Measurements from ENCODE around the gene PDE8A.
"Not testable (repeated sequence)": the region's sequence is repeated elsewhere in the genome, so short reads cannot be mapped to it uniquely, and the experiment has no call there.

PDE8A gene

GRCh38 chr15:85188171-85188577 lies 206.5 kb downstream of the PDE8A start:
- H3K36me3 ChIP-seq (ENCODE audit: control insufficient read depth in 1 of 2, insufficient read depth in 2 of 2, low read length in 2 of 2); H3K4me3 ChIP-seq (ENCODE audit: low read depth in 1 of 2, low read length in 2 of 2); H3K27me3 ChIP-seq (ENCODE audit: low read depth, low read length); H3K27ac ChIP-seq (ENCODE audit: low read length); H3K4me1 ChIP-seq (ENCODE audit: control insufficient read depth in 1 of 2, insufficient read depth in 2 of 2, low read length in 2 of 2); H3K9me3 ChIP-seq (ENCODE audit: control insufficient read depth in 1 of 2, low read length in 2 of 2): not testable (repeated sequence)

Measured in muscle layer of duodenum (tissue), 2 donors.